GM23248 (cell line): ENCODE data around the gene C2CD2L. TPM values are rescaled to one million over a fixed set of nuclear protein-coding genes. Genes with fewer than 3 reads are reported as not detected.

ENCODE experiments used
- DNase-seq: peaks from one replicate; pipeline ENCODE4 v3.0.0-alpha.2; 2015
- H2AFZ ChIP-seq: fragments of 200-600 bp; sonication (generic); 2 replicates; pipeline ENCODE4 v1.6.1; 2016; ENCODE audit warnings: antibody characterized with exemption
- H3F3A ChIP-seq: fragments of 200-600 bp; sonication (generic); 2 replicates; pipeline ENCODE4 v1.6.1; 2016; ENCODE audit warnings: mild to moderate bottlenecking, antibody characterized with exemption, mixed run types; ENCODE audit not compliant: insufficient read depth
- H3K27ac ChIP-seq: fragments of 200-600 bp; sonication (generic); 2 replicates; pipeline ENCODE4 v1.5.1; 2016; ENCODE audit warnings: mild to moderate bottlenecking
- H3K27me3 ChIP-seq: fragments of 200-600 bp; sonication (generic); replicated peaks from 2 replicates; pipeline ENCODE4 v1.6.1; 2016; ENCODE audit warnings: mild to moderate bottlenecking; ENCODE audit not compliant: insufficient read depth
- H3K36me3 ChIP-seq: fragments of 200-600 bp; sonication (generic); 2 replicates; pipeline ENCODE4 v1.6.1; 2016; ENCODE audit warnings: low read depth, mild to moderate bottlenecking
- H3K4me1 ChIP-seq: fragments of 200-600 bp; sonication (generic); 2 replicates; pipeline ENCODE4 v1.6.1; 2016; ENCODE audit warnings: mild to moderate bottlenecking; ENCODE audit not compliant: insufficient read depth
- H3K4me2 ChIP-seq: fragments of 200-600 bp; sonication (generic); one replicate; pipeline ENCODE4 v1.6.1; 2016; ENCODE audit warnings: mild to moderate bottlenecking; ENCODE audit not compliant: unreplicated experiment
- H3K4me3 ChIP-seq: fragments of 200-600 bp; sonication (generic); 2 replicates; pipeline ENCODE4 v1.5.1; 2016; ENCODE audit warnings: mild to moderate bottlenecking
- H3K79me2 ChIP-seq: fragments of 200-600 bp; sonication (generic); 2 replicates; pipeline ENCODE4 v1.6.1; 2016; ENCODE audit warnings: mild to moderate bottlenecking; ENCODE audit not compliant: insufficient read depth
- H3K9ac ChIP-seq: fragments of 200-600 bp; sonication (generic); 2 replicates; pipeline ENCODE4 v1.6.1; 2016; ENCODE audit warnings: mild to moderate bottlenecking
- H3K9me2 ChIP-seq: fragments of 200-600 bp; sonication (generic); 2 replicates; pipeline ENCODE4 v1.6.1; 2016; ENCODE audit warnings: mixed run types, mild to moderate bottlenecking, moderate library complexity; ENCODE audit not compliant: insufficient read depth
- H3K9me3 ChIP-seq: fragments of 200-600 bp; sonication (generic); one replicate; pipeline ENCODE4 v1.6.1; 2017; ENCODE audit warnings: low read depth
- H4K20me1 ChIP-seq: fragments of 200-600 bp; sonication (generic); 2 replicates; pipeline ENCODE4 v1.6.0; 2016; ENCODE audit not compliant: insufficient read depth
- EZH2 ChIP-seq: fragments of 200-600 bp; sonication (generic); IDR thresholded peaks from 2 replicates; pipeline ENCODE4 v1.6.1; 2018; ENCODE audit warnings: antibody characterized with exemption, mild to moderate bottlenecking; ENCODE audit not compliant: insufficient read depth, poor library complexity, severe bottlenecking
- EZH2phosphoT487 ChIP-seq: fragments of 200-600 bp; sonication (generic); IDR thresholded peaks from 2 replicates; pipeline ENCODE4 v1.6.1; 2018; ENCODE audit warnings: antibody characterized with exemption, moderate library complexity, mild to moderate bottlenecking, low read depth; ENCODE audit not compliant: insufficient read depth
- WGBS, 2 experiments: methylation state at CpG; one replicate each; pipeline ENCODE4 v1.1.6; 2015 to 2017; ENCODE audit warnings: low lambda C conversion rate in 2 of 2, low coverage in 1 of 2; ENCODE audit errors: missing lambda C conversion rate in 2 of 2; 5-methylcytosine and 5-hydroxymethylcytosine counted together
- in situ Hi-C: fragments of 300-500 bp; cut with MboI; formaldehyde crosslinking; loops from 2 replicates; pipeline ENCODE4 v1.15.0; 2020
- polyA plus RNA-seq: library from polyadenylated mRNA; unstranded; fragments of >200 nt; fragmentation: Nextera tagmentation; extraction: Ambion mirVana; gene quantifications from 2 replicates; pipeline ENCODE4 v1.2.1, GENCODE V29; 2016
- total RNA-seq: library from RNA; depleted of rRNA; stranded (reverse); fragments of >200 nt; shearing (Covaris generic); gene quantifications from 2 replicates; pipeline ENCODE4 v1.2.3, GENCODE V29; 2014

Gene C2CD2L
- total and polyA plus RNA-seq, 2 experiments from 2014 or later, result 2.6 to 4.1 TPM

- no peaks in the 10 kb centered on the region for H4K20me1 ChIP-seq
- no peak overlapping the region for H3K9ac ChIP-seq
- H3K79me2 ChIP-seq, result peaks cover 36% of the 10 kb centered on the region
- H3F3A ChIP-seq, result no peaks in the 10 kb centered on the region
- H3K9me3 ChIP-seq, result no peaks in the 10 kb centered on the region
- in situ Hi-C loops, result no loop called here
- H3K4me3 ChIP-seq, result no peak overlapping the region
- no peak overlapping the region for H3K4me2 ChIP-seq
- 60 to 68% methylated on average over 10 of the region's 10 CpGs for WGBS, 2 experiments
- H3K27me3 ChIP-seq, result no peaks in the 10 kb centered on the region
- H3K4me1 ChIP-seq, result peaks cover 17% of the 10 kb centered on the region
- H3K27ac ChIP-seq, result no peak overlapping the region
- no peak overlapping the region for H2AFZ ChIP-seq
- TF ChIP-seq EZH2 (no peak), EZH2phosphoT487 (no peak)
- no peak for DNase-seq
- H3K36me3 ChIP-seq, result no peaks in the 10 kb centered on the region; the same call in 1 of the 2 replicates
- H3K9me2 ChIP-seq, result no peaks in the 10 kb centered on the region
Measured at GRCh38 chr11:119110439-119110838, 3.3 kb downstream of the C2CD2L start.

- in situ Hi-C loops, result no loop called here
- Histone ChIP-seq H3K9me2 (no peaks in the 10 kb centered on the region), H3K9ac (no peak overlapping the region), H3K4me1 (peaks cover 15% of the 10 kb centered on the region), H3K79me2 (peaks cover 36% of the 10 kb centered on the region), H2AFZ (no peak overlapping the region), H3K9me3 (no peaks in the 10 kb centered on the region), H3K4me3 (no peak overlapping the region), H3K4me2 (no peak overlapping the region), H4K20me1 (no peaks in the 10 kb centered on the region), H3F3A (no peaks in the 10 kb centered on the region), H3K27me3 (no peaks in the 10 kb centered on the region), H3K36me3 (no peaks in the 10 kb centered on the region; the same call in 1 of the 2 replicates), H3K27ac (no peak overlapping the region)
- 90 to 93% methylated on average over 11 of the region's 11 CpGs for WGBS, 2 experiments
- no peak for DNase-seq
- TF ChIP-seq EZH2, result no peak
Measured at GRCh38 chr11:119111361-119111925, 4.3 kb downstream of the C2CD2L start.

GRCh38 chr11:119112314-119113020 lies 5.3 kb downstream of the C2CD2L start:
- no peak for DNase-seq
- H3K4me2 ChIP-seq, result no peak overlapping the region
- H3K9me3 ChIP-seq, result no peaks in the 10 kb centered on the region
- peaks cover 30% of the 10 kb centered on the region for H3K79me2 ChIP-seq
- H2AFZ ChIP-seq, result no peak overlapping the region
- peaks cover 10% of the 10 kb centered on the region for H3K4me1 ChIP-seq
- no peak overlapping the region for H3K4me3 ChIP-seq
- no peak overlapping the region for H3K27ac ChIP-seq
- H3K27me3 ChIP-seq, result no peaks in the 10 kb centered on the region
- H3K9me2 ChIP-seq, result no peaks in the 10 kb centered on the region
- no peaks in the 10 kb centered on the region; the same call in 1 of the 2 replicates for H3K36me3 ChIP-seq
- WGBS, 2 experiments, result 86 to 90% methylated on average over 12 of the region's 12 CpGs
- in situ Hi-C loops, result no loop called here
- H3K9ac ChIP-seq, result no peak overlapping the region
- H3F3A ChIP-seq, result no peaks in the 10 kb centered on the region
- no peak for TF ChIP-seq EZH2
- TF ChIP-seq EZH2phosphoT487, result no peak
- H4K20me1 ChIP-seq, result no peaks in the 10 kb centered on the region

GRCh38 chr11:119113716-119114115 lies 6.6 kb downstream of the C2CD2L start:
- no peak overlapping the region for H3K4me2 ChIP-seq
- no peaks in the 10 kb centered on the region for H4K20me1 ChIP-seq
- peaks cover 18% of the 10 kb centered on the region for H3K79me2 ChIP-seq
- H3K9ac ChIP-seq, result no peak overlapping the region
- no peaks in the 10 kb centered on the region; the same call in 1 of the 2 replicates for H3K36me3 ChIP-seq
- TF ChIP-seq EZH2, result no peak
- no peak for DNase-seq
- H3K27ac ChIP-seq, result no peak overlapping the region
- H2AFZ ChIP-seq, result no peak overlapping the region
- peaks cover 6% of the 10 kb centered on the region for H3F3A ChIP-seq
- H3K9me3 ChIP-seq, result no peaks in the 10 kb centered on the region
- H3K27me3 ChIP-seq, result no peaks in the 10 kb centered on the region
- WGBS, 2 experiments, result 94 to 95% methylated on average over 9 of the region's 9 CpGs
- peaks cover 4% of the 10 kb centered on the region for H3K4me1 ChIP-seq
- no peaks in the 10 kb centered on the region for H3K9me2 ChIP-seq
- no peak overlapping the region for H3K4me3 ChIP-seq
- in situ Hi-C loops, result no loop called here
